ENCODE results near the gene BATF. TPM values are rescaled to one million over a fixed set of nuclear protein-coding genes. Genes with fewer than 3 reads are reported as not detected.

The BATF gene
- total RNA-seq, 2 donors from 2014 or later = 3.7 to 9.5 TPM

DNA sequence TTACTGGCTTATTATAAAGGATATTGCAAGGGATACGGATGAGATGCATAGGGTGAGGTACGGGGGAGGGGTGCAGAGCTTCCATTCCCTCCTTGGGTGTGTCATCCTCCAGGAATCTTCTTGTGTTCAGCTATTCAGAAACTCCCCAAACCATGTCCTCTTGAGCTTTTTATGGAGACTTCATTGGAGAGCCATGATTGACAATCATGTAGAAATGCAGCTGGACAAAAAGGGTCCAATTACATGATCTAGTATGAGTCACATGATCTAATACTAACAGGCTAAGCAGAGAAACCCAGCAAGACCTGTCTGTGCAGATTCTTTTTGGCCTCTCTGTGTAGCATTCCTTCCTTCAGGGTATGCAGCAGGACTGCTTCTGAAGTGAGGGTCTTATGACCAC is 32.2 kb downstream of the BATF start:
- Histone ChIP-seq H3K36me3 (no peaks in the 10 kb centered on the region), H3K4me1 (ENCODE audit: control insufficient read depth in 1 of 2, low read depth in 2 of 2) (no peaks in the 10 kb centered on the region), H3K4me3 (no peak overlapping the region), H3K27me3 (replicated peaks; ENCODE audit: insufficient read depth) (no peaks in the 10 kb centered on the region), H3K9me3 (no peaks in the 10 kb centered on the region), H3K27ac (no peak overlapping the region)
- ATAC-seq (ENCODE audit: insufficient number of reproducible peaks, low FRiP score, low read depth) = no peak
- no peak for TF ChIP-seq CTCF (IDR thresholded peaks at IDR 0.05)
- DNase-seq (ENCODE audit: low spot score) = no peak

DNA sequence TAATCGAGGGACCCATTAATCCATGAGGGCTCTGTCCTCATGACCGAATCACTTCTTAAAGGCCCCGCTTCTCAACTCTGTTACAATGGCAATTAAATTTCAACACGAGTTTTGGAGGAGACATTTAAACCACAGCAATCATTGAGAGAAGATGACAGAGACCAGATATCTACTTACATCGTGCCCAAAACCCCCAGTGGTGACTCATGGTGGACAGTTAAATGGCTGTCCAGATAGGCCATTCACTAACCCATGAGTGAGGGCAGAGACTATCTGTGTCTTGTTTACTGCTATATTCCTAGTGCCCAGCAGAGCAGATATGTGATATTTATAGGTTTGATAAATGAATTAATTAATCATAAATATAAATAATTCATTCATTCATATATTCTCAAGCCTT is 36.2 kb downstream of the BATF start:
- Histone ChIP-seq H3K27ac (no peak overlapping the region), H3K9me3 (no peaks in the 10 kb centered on the region), H3K36me3 (no peaks in the 10 kb centered on the region), H3K4me3 (no peak overlapping the region), H3K4me1 (ENCODE audit: control insufficient read depth in 1 of 2, low read depth in 2 of 2) (no peaks in the 10 kb centered on the region), H3K27me3 (replicated peaks; ENCODE audit: insufficient read depth) (no peaks in the 10 kb centered on the region)
- DNase-seq (ENCODE audit: low spot score) (no peak), ATAC-seq (ENCODE audit: insufficient number of reproducible peaks, low FRiP score, low read depth) (no peak)
- no peak for TF ChIP-seq CTCF (IDR thresholded peaks at IDR 0.05)

- no peak overlapping the region for H3K4me3 ChIP-seq
- no peak for TF ChIP-seq CTCF (IDR thresholded peaks at IDR 0.05)
- no peaks in the 10 kb centered on the region for H3K9me3 ChIP-seq
- H3K27me3 ChIP-seq (replicated peaks; ENCODE audit: insufficient read depth) = no peaks in the 10 kb centered on the region
- no peak for ATAC-seq (ENCODE audit: insufficient number of reproducible peaks, low FRiP score, low read depth)
- H3K27ac ChIP-seq = no peak overlapping the region
- no peaks in the 10 kb centered on the region for H3K36me3 ChIP-seq
- no peaks in the 10 kb centered on the region for H3K4me1 ChIP-seq (ENCODE audit: control insufficient read depth in 1 of 2, low read depth in 2 of 2)
- DNase-seq (ENCODE audit: low spot score) = no peak
These were observed 36.8 kb downstream of the BATF start for GRCh38 chr14:75559045-75559444.

DNA sequence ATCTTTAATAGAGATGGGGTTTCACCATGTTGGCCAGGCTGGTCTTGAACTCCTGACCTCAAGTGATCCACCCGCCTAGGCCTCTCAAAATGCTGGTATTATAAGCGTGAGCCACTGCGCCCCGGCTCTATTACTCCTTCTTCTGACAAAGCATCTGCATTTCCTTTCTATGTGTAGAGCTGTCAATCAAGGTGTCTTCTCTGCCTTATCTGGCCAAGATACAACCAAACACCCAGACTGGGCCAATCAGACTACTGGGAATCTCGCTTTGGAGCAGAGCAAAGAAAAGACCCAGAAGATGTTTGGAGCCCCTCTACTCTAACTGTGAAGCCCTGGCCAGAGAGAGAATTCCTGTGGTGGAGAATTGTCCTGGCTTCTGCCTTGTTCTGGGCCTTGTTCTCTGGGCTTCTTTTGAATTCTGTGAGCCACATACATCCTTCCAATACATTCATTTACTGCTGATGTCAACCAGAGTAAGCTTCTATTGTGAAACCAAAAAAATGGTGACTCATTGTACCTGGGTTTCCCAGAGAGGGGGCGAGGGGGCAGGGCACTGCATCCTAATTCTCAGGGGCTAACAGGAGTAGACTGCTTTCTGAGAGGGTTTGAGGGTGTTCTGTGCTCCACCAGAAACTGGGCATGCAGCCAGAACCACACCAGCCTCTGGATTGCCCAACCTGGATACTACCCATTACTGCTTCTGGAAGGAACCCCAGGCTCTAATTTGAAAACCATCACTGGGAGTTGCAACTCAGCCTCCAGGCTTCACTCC is 37.4 kb downstream of the BATF start:
- H3K27ac ChIP-seq = no peak overlapping the region

GRCh38 chr14:75561013-75561432 is 38.8 kb downstream of the BATF start:
- ATAC-seq (ENCODE audit: insufficient number of reproducible peaks, low FRiP score, low read depth) = no peak

More for the DNA sequence above, 37.4 kb downstream of the BATF start:
- no peak for DNase-seq (ENCODE audit: low spot score)
- ATAC-seq (ENCODE audit: insufficient number of reproducible peaks, low FRiP score, low read depth) = no peak
- H3K27me3 ChIP-seq (replicated peaks; ENCODE audit: insufficient read depth) = no peaks in the 10 kb centered on the region
- no peaks in the 10 kb centered on the region for H3K36me3 ChIP-seq
- no peak for TF ChIP-seq CTCF (IDR thresholded peaks at IDR 0.05)
- H3K9me3 ChIP-seq = no peaks in the 10 kb centered on the region
- H3K4me3 ChIP-seq = no peak overlapping the region
- H3K4me1 ChIP-seq (ENCODE audit: control insufficient read depth in 1 of 2, low read depth in 2 of 2) = no peaks in the 10 kb centered on the region

More at GRCh38 chr14:75561013-75561432, 38.8 kb downstream of the BATF start:
- Histone ChIP-seq H3K4me1 (ENCODE audit: control insufficient read depth in 1 of 2, low read depth in 2 of 2) (no peaks in the 10 kb centered on the region), H3K36me3 (no peaks in the 10 kb centered on the region), H3K27ac (no peak overlapping the region), H3K27me3 (replicated peaks; ENCODE audit: insufficient read depth) (no peaks in the 10 kb centered on the region), H3K4me3 (no peak overlapping the region), H3K9me3 (no peaks in the 10 kb centered on the region)
- DNase-seq (ENCODE audit: low spot score) = no peak
- TF ChIP-seq CTCF (IDR thresholded peaks at IDR 0.05) = peak; percentile 59

Measured in thoracic aorta (tissue), 2 donors.